GM19035 (cell line): Measurements from ENCODE around the gene CRYBB3.

Experiments used
- ATAC-seq: cut with Tn5 transposase; IDR thresholded peaks from one replicate; pipeline ENCODE4 v1.9.1; 2021; ENCODE audit not compliant: unreplicated experiment

Gene CRYBB3

GRCh38 chr22:25199731-25200520 is at the start of gene CRYBB3:
Gene CRYBB3 (plus strand): TSS chr22:25199858. CDS start chr22:25201397, 1,539 bp downstream.
- ATAC-seq: no peak

- ATAC-seq: no peak
These were observed 45.5 kb upstream of the CRYBB3 start for GRCh38 chr22:25153961-25154666.

- ATAC-seq: no peak
These were observed 45.0 kb upstream of the CRYBB3 start for GRCh38 chr22:25154667-25154999.

DNA sequence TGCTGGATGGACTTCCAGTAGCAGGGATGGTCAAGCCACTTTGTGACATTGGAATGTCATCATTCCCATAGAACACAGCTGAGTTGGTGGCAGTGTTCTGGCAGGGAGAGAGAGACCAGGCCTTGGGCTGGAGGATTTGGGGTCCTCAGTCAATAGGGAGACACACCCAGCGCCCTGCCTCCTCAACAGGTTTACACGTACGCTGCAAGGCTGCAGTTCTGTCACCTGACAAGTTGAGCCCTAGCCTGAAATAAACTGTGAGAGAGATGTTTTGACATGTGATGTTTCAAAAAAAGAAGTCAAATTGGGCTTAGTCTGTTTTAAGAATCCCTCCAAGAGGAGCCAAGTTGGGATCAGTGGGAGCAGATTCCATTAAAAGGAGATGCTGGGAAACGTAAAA is 42.9 kb upstream of the CRYBB3 start:
- no peak for ATAC-seq

- no peak for ATAC-seq
These were observed 40.6 kb upstream of the CRYBB3 start for GRCh38 chr22:25159028-25159427.

DNA sequence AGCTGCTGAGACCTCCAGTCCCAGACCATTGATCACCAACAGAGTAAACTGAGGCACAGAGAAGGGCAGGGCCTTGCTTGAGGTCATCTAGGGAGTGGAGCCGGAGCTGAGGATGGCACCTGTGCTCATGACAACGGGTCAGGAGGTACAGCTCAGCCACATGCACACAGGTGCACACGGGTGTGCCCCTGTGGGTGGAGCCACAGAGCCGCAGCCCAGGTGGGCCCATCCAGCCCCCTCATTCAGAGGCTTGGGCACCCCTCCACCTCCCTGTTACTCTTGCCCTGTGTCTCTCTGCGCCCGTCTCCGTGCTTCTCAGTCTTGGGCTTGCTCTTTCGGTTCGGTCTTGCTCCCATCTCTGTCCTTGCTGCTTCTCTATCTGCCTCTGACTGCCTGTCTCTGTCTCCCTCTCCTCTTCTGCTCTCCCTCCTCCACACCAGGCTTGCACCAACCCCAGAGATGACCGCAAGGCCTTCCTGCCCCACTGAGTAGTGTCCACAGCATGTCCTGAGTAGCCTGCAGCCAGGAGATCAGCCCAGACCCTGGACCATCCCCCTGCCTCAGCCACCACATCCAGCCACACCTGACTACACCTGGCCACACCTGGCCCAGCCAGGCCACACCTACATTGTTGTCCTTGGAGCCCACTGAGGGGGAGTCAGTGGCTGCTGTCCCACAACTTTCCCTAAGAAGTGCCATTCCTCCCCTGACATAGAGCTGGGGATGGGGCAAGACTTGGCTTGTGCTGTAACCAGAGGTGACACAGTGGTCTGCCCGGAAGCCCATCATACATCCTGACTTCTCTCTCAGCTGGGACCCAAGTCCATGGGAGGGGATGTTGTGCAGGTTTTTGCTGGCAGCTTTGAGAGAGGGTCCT is 39.3 kb upstream of the CRYBB3 start:
- ATAC-seq: no peak

GRCh38 chr22:25161017-25161915 is 38.4 kb upstream of the CRYBB3 start:
- ATAC-seq: no peak

DNA sequence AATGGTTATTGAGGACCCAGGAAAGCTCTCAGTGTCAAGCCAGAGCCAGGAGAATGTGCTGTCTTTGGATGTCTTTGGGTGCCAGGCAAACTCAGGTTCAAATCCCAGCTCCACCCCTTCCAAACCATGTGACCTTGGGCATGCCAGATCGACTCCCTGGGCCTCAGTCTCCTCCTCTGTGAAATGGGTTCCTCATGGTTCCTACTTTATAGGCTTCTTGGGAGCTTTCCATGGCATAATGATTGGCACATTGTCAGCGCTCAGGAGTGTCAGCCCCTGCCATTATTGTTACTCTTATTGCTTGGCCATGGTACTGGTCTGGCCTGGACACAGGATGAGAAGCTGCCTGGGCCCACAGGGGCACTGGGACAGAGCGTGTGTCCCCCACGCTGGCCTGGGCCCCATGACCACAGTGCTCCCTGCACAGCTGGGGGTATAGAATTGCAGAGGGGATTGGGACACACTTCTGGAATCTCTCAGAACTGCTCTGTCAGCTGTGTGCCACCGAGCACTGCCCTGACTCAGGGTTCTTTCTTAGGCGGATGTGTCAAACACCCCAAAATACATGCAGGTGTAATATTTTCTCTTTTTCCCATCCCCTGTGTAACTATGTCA is 37.6 kb upstream of the CRYBB3 start:
- no peak for ATAC-seq

DNA sequence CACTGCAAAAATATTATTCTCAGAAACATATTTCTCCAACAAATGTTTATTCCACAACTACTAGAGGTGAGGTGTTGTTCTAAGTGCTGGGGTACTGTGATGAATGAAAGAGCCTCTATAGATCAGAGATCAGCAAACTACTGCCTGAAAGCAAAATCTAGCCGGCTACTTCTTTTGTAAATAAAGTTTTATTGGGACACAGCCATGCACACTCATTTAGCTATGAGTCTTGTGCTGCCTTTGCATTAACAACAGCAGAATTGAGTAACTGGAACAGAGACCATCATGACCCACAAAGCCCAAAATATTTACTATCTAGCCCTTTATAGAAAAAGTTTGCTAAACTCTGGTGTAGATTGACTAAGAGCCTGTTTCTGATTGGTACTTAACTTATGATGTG is 37.1 kb upstream of the CRYBB3 start:
- no peak for ATAC-seq

GRCh38 chr22:25165785-25166184 is 33.9 kb upstream of the CRYBB3 start:
- no peak for ATAC-seq

DNA sequence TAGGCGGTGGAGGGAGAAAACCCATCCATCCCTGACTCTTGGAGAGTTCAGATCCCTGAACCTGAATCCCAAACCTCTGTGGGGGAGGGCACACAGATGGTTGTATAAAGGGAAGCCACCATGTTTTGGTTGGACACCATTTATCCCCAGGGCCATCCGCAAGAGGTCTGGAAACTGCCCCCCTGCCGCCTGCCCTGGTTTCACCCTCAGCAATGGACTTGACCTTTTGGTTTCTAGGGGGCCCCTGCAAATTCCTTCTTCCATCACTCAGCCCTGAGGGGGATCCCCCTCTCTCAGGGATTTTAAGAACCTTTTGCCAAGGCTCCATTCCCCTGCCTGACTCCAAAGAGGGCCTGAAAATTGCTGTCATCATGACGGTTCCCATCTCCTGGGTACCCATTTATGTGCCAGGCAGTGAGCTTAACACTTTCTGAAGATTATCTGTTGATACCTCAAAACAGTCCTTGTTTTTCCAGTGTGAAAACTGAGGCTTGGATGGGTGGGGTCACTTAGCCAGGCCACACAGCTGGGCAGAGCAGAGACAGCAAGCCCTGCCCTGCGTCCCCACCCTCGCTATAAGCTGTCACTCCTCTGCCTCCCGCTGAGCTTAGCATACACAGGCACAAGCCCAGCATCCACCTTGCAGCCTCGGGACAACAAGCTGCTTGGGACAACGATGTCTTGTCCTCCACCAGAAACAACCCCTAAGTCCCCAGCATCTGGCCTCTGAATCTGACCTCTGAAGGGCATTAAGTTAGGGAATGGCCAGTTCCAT is 33.2 kb upstream of the CRYBB3 start:
- no peak for ATAC-seq

DNA sequence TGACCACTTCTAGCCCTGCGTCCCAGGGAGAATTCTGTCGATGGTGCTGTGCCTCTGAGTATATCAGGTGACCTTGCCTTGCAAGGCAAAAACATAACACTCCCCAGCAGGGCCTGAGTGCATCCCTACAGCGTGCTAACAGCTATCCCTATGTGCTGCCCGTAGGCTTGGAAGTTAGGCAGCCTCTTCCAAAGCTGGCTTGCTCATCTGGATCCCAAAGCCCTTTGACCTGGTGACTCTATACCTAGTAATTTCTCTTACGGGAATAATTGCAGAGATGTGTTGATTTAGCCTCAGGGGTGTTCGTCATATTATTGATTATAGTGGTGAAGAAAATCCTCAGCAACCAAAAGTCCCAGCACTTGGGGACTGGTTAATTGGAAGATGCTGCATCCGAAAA is 32.6 kb upstream of the CRYBB3 start:
- no peak for ATAC-seq

GRCh38 chr22:25167834-25168601 is 31.6 kb upstream of the CRYBB3 start:
- no peak for ATAC-seq

- ATAC-seq: no peak
These were observed 30.2 kb upstream of the CRYBB3 start for GRCh38 chr22:25169278-25170031.

- ATAC-seq: no peak
These were observed 29.2 kb upstream of the CRYBB3 start for GRCh38 chr22:25170426-25170980.

DNA sequence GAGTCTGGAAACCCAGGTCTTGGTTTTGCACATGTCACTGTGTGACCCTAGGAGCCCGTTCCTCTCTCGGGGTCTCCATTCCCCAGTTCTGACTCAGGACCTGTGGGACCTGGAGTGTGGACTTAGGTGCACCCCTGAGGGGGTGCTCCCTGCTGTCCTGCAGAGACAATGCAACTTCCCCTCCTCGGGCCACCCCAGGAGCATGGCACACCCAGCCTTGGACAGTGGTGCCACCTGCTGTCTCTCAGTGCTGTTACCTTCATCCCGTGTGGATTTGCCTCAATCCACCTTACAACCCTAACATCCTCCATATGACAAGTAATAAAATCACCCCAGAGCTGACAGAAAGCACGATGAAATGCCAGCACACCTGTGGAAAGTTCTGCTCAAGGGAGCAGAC is 27.5 kb upstream of the CRYBB3 start:
- no peak for ATAC-seq

GRCh38 chr22:25174156-25174887 is 25.3 kb upstream of the CRYBB3 start:
- ATAC-seq: no peak
